ENCODE results near the gene PEX6. TPM values are rescaled to one million over a fixed set of nuclear protein-coding genes. Genes with fewer than 3 reads are reported as not detected.
A peak's percentile ranks its signal among the peaks of the same experiment; 100 is the strongest.

The PEX6 gene
- polyA plus RNA-seq, 1 donor (not counting 4 experiments of a cell fraction or from before 2014, with no cell fraction given), result 5.6 TPM

DNA sequence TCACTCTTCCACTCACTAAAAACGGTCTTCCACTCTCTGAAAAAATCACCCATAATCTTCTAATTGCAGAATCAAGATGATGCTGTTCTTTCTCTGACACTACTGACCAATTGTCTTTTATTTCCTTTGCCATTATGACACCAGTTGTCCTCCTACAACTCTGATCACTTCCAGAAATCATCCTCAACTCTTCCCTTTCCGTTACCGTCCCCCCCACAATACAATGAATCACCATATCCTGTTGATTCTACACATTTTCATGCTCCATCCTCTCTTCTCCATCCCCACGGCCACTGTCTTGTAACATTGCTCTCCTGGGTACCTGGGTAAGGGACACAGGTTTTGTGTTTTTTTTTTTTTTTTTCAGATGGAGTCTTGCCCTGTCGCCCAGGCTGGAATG, 2.9 kb upstream of the PEX6 start:
- Histone ChIP-seq H3K27ac (ENCODE audit: control insufficient read depth, insufficient read depth, low read length) (no peak overlapping the region), H3K4me2 (ENCODE audit: control insufficient read depth, extremely low read depth, insufficient read depth, low read depth, low read length) (no peak overlapping the region), H3K27me3 (ENCODE audit: control insufficient read depth, extremely low read depth, insufficient read depth, low read length) (no peaks in the 10 kb centered on the region), H3K9ac (ENCODE audit: control insufficient read depth, extremely low read depth, insufficient read depth, low read length) (no peak overlapping the region), H2AFZ (ENCODE audit: control insufficient read depth, low read length) (no peak overlapping the region), H3K9me3 (ENCODE audit: control insufficient read depth, low read depth, low read length) (no peaks in the 10 kb centered on the region), H3K4me3 (ENCODE audit: control insufficient read depth in 2 of 3, extremely low read depth in 1 of 3, insufficient read depth in 2 of 3, low read depth in 1 of 3, low read length in 3 of 3) (no peak overlapping the region), H3K36me3 (ENCODE audit: control insufficient read depth in 2 of 2, extremely low read depth in 1 of 2, insufficient read depth in 2 of 2, low read length in 2 of 2) (peaks cover 0 to 5% of the 10 kb centered on the region in 2 experiments), H3K4me1 (ENCODE audit: control insufficient read depth, extremely low read depth, insufficient read depth, low read length) (peaks cover 35% of the 10 kb centered on the region), H3K79me2 (ENCODE audit: control insufficient read depth, insufficient read depth, low read length) (peaks cover 34% of the 10 kb centered on the region), H3K9me1 (ENCODE audit: control insufficient read depth, extremely low read depth, insufficient read depth, low read length) (peaks cover 3% of the 10 kb centered on the region), H4K20me1 (ENCODE audit: control insufficient read depth, extremely low read depth, insufficient read depth, low read length) (no peaks in the 10 kb centered on the region)
- TF ChIP-seq EZH2 (IDR thresholded peaks at IDR 0.05; ENCODE audit: low read length), result no peak
- TF ChIP-seq, protein P1, sequence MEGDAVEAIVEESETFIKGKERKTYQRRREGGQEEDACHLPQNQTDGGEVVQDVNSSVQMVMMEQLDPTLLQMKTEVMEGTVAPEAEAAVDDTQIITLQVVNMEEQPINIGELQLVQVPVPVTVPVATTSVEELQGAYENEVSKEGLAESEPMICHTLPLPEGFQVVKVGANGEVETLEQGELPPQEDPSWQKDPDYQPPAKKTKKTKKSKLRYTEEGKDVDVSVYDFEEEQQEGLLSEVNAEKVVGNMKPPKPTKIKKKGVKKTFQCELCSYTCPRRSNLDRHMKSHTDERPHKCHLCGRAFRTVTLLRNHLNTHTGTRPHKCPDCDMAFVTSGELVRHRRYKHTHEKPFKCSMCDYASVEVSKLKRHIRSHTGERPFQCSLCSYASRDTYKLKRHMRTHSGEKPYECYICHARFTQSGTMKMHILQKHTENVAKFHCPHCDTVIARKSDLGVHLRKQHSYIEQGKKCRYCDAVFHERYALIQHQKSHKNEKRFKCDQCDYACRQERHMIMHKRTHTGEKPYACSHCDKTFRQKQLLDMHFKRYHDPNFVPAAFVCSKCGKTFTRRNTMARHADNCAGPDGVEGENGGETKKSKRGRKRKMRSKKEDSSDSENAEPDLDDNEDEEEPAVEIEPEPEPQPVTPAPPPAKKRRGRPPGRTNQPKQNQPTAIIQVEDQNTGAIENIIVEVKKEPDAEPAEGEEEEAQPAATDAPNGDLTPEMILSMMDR (optimal IDR thresholded peaks at IDR 0.05 in 1 of 3, IDR thresholded peaks at IDR 0.05 in 1 of 3, conservative IDR thresholded peaks at IDR 0.05 in 1 of 3; ENCODE audit: extremely low read depth in 1 of 3, insufficient read depth in 2 of 3, low read length in 3 of 3), result no peak
- DNase-seq (ENCODE audit: low read depth, low spot score) (no peak), FAIRE-seq (no peak)
- dilution Hi-C loops (cut with MboI; ENCODE audit: extremely low pct_ligation_motif_present, low sequenced_read_pairs), result no loop called here

DNA sequence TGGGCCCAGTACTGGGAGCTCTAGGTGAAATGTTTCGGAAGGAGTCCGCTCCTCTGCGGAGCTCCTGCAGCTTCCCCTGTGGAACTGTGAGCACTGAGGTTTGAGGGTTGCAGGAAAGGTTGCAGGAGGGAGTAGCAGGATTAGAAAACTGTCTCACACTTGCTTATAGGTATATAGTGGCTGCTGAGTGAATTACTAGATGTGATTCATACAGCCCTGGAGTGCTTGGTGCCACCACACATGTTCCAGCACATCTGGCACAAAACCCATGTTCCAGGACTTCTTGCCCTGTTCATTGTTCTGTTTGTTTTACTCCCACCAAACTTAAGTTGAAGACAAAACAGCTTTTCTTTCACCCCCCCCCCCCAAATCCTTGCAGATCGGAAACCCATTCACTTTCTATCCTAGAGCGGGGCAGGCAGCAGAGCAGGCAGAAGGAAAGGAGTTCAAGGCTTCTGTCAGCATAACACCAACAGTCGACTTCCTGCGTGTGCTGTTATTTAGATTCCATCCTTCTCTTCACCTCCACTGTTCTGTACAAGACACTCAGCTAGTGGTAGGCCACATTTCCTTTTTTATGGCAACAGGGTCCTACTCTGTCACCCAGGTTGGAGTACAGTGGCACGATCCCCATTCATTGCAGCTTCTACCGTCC, 669 bp upstream of the PEX6 start:
- Histone ChIP-seq H3K9me3 (ENCODE audit: control insufficient read depth, low read depth, low read length) (no peaks in the 10 kb centered on the region), H3K79me2 (ENCODE audit: control insufficient read depth, insufficient read depth, low read length) (peaks cover 20% of the 10 kb centered on the region), H4K20me1 (ENCODE audit: control insufficient read depth, extremely low read depth, insufficient read depth, low read length) (no peaks in the 10 kb centered on the region), H3K4me3 (ENCODE audit: control insufficient read depth in 2 of 3, extremely low read depth in 1 of 3, insufficient read depth in 2 of 3, low read depth in 1 of 3, low read length in 3 of 3) (peak overlapping the region; percentile 69 to 93 (median 93)), H3K36me3 (ENCODE audit: control insufficient read depth in 2 of 2, extremely low read depth in 1 of 2, insufficient read depth in 2 of 2, low read length in 2 of 2) (no peaks in the 10 kb centered on the region), H2AFZ (ENCODE audit: control insufficient read depth, low read length) (peak overlapping the region; percentile 97), H3K27ac (ENCODE audit: control insufficient read depth, insufficient read depth, low read length) (peak overlapping the region; percentile 81), H3K9me1 (ENCODE audit: control insufficient read depth, extremely low read depth, insufficient read depth, low read length) (no peaks in the 10 kb centered on the region), H3K4me2 (ENCODE audit: control insufficient read depth, extremely low read depth, insufficient read depth, low read depth, low read length) (peak overlapping the region; percentile 99), H3K4me1 (ENCODE audit: control insufficient read depth, extremely low read depth, insufficient read depth, low read length) (peaks cover 31% of the 10 kb centered on the region), H3K27me3 (ENCODE audit: control insufficient read depth, extremely low read depth, insufficient read depth, low read length) (no peaks in the 10 kb centered on the region), H3K9ac (ENCODE audit: control insufficient read depth, extremely low read depth, insufficient read depth, low read length) (peak overlapping the region; percentile 87)
- FAIRE-seq, result peak; percentile 9
- dilution Hi-C loops (cut with MboI; ENCODE audit: extremely low pct_ligation_motif_present, low sequenced_read_pairs), result no loop called here
- no peak for DNase-seq (ENCODE audit: low read depth, low spot score)
- TF ChIP-seq, protein P1 (optimal IDR thresholded peaks at IDR 0.05 in 1 of 3, IDR thresholded peaks at IDR 0.05 in 1 of 3, conservative IDR thresholded peaks at IDR 0.05 in 1 of 3; ENCODE audit: extremely low read depth in 1 of 3, insufficient read depth in 2 of 3, low read length in 3 of 3), result no peak
- TF ChIP-seq EZH2 (IDR thresholded peaks at IDR 0.05; ENCODE audit: low read length), result no peak

Measured in keratinocyte (primary cell).